GF-D8 (cell line): Measurements from ENCODE around the gene C21orf91.
"Not testable (repeated sequence)": the region's sequence is repeated elsewhere in the genome, so short reads cannot be mapped to it uniquely, and the experiment has no call there.

Experiments
- DNase-seq: peaks from one replicate; lab custom pipeline; 2025; lab: John Stamatoyannopoulos, UW

C21orf91 gene

GRCh38 chr21:17777072-17777765 is 41.9 kb downstream of the C21orf91 start:
- no peak for DNase-seq

GRCh38 chr21:17775431-17776126 is 43.6 kb downstream of the C21orf91 start:
- DNase-seq = no peak

GRCh38 chr21:17775021-17775420 is 44.1 kb downstream of the C21orf91 start:
- not testable (repeated sequence) for DNase-seq

GRCh38 chr21:17769447-17769845 is 49.7 kb downstream of the C21orf91 start:
- DNase-seq = no peak

GRCh38 chr21:17768840-17769446 is 50.2 kb downstream of the C21orf91 start:
- DNase-seq = no peak

GRCh38 chr21:17765207-17765606 is 53.9 kb downstream of the C21orf91 start:
- no peak for DNase-seq

- no peak for DNase-seq
These were observed 55.7 kb downstream of the C21orf91 start for GRCh38 chr21:17763288-17764037.

GRCh38 chr21:17759511-17760178 is 59.5 kb downstream of the C21orf91 start:
- no peak for DNase-seq

- no peak for DNase-seq
These were observed 60.5 kb downstream of the C21orf91 start for GRCh38 chr21:17758683-17759082.

GRCh38 chr21:17757671-17758070 is 61.5 kb downstream of the C21orf91 start:
- no peak for DNase-seq

- no peak for DNase-seq
These were observed 65.4 kb downstream of the C21orf91 start for GRCh38 chr21:17753736-17754135.

- DNase-seq = no peak
These were observed 67.0 kb downstream of the C21orf91 start for GRCh38 chr21:17752171-17752570.

GRCh38 chr21:17746920-17747319 is 72.2 kb downstream of the C21orf91 start:
- DNase-seq = no peak

- no peak for DNase-seq
These were observed 74.1 kb downstream of the C21orf91 start for GRCh38 chr21:17745086-17745485.

- no peak for DNase-seq
These were observed 76.1 kb downstream of the C21orf91 start for GRCh38 chr21:17742940-17743592.

- DNase-seq = no peak
These were observed 77.0 kb downstream of the C21orf91 start for GRCh38 chr21:17742181-17742580.
